SK-N-SH (cell line): ENCODE data around the gene WDR31. TPM values are rescaled to one million over a fixed set of nuclear protein-coding genes. Genes with fewer than 3 reads are reported as not detected.
"Not testable (repeated sequence)": the region's sequence is repeated elsewhere in the genome, so short reads cannot be mapped to it uniquely, and the experiment has no call there.

Source experiments
- CTCF ChIA-PET: fragments of 300-600, 350-600 bp; formaldehyde crosslinking; extraction: SDS; loops from one replicate; lab custom pipeline; 2021; lab: Yijun Ruan, JAX
- POLR2A ChIA-PET: fragments of 350-600 bp; sonication (Branson Sonifier 250); formaldehyde crosslinking; extraction: SDS; loops from one replicate; lab custom pipeline; 2020; ENCODE audit warnings: antibody characterized with exemption, inconsistent platforms; lab: Yijun Ruan, JAX
- DNase-seq: peaks from one replicate; pipeline ENCODE4 v3.0.0; 2012
- H2AFZ ChIP-seq: fragments of 200-600 bp; sonication (generic); 2 replicates; pipeline ENCODE4 v1.8.1; 2016; ENCODE audit warnings: antibody characterized with exemption, mild to moderate bottlenecking, low read depth
- H3F3A ChIP-seq: fragments of 200-600 bp; sonication (generic); replicated peaks from 2 replicates; pipeline ENCODE3; 2016; ENCODE audit warnings: antibody characterized with exemption, mild to moderate bottlenecking; ENCODE audit not compliant: insufficient read depth
- H3K27ac ChIP-seq, 2 experiments: fragments of 200-500 bp in 1 of 2; fragments of 200-600 bp in 1 of 2; sonication (Bioruptor generic) in 1 of 2; sonication (generic), shearing (Covaris generic) in 1 of 2; 2 replicates each; pipeline versions ENCODE4 v1.5.1 to v1.6.1; 2014 to 2016; ENCODE audit warnings: low read depth in 2 of 2, inconsistent platforms in 1 of 2, low read length in 1 of 2, mild to moderate bottlenecking in 1 of 2, mixed read lengths in 1 of 2
- H3K27me3 ChIP-seq: fragments of 200-600 bp; sonication (generic), shearing (Covaris generic); 2 replicates; pipeline ENCODE4 v1.6.1; 2016; ENCODE audit warnings: mixed run types; ENCODE audit not compliant: insufficient read depth
- H3K36me3 ChIP-seq, 2 experiments: fragments of 200-500 bp in 1 of 2; fragments of 200-600 bp in 1 of 2; sonication (Bioruptor generic) in 1 of 2; sonication (generic) in 1 of 2; replicated peaks in 1 of 2; 2 replicates each; pipeline versions ENCODE3 to v1.5.1; 2014 to 2016; ENCODE audit warnings: low read length in 1 of 2, mild to moderate bottlenecking in 1 of 2; ENCODE audit not compliant: insufficient read depth in 2 of 2, control insufficient read depth in 1 of 2
- H3K4me1 ChIP-seq, 2 experiments: fragments of 200-500 bp in 1 of 2; fragments of 200-600 bp in 1 of 2; sonication (Bioruptor generic) in 1 of 2; sonication (generic), shearing (Covaris generic) in 1 of 2; 2 replicates each; pipeline versions ENCODE4 v1.5.1 to v1.6.1; 2014 to 2016; ENCODE audit warnings: low read depth in 1 of 2, low read length in 1 of 2, mixed run types in 1 of 2; ENCODE audit not compliant: insufficient read depth in 2 of 2, control insufficient read depth in 1 of 2
- H3K4me2 ChIP-seq: fragments of 200-600 bp; sonication (generic), shearing (Covaris generic); 2 replicates; pipeline ENCODE4 v1.6.1; 2017; ENCODE audit warnings: mixed run types
- H3K4me3 ChIP-seq, 2 experiments: fragments of 200-500 bp in 1 of 2; fragments of 200-600 bp in 1 of 2; sonication (Bioruptor generic) in 1 of 2; sonication (generic), shearing (Covaris generic) in 1 of 2; 2 replicates each; pipeline versions ENCODE4 v1.5.1 to v1.8.1; 2014 to 2016; ENCODE audit warnings: low read depth in 2 of 2, inconsistent platforms in 1 of 2, low read length in 1 of 2, mild to moderate bottlenecking in 1 of 2, mixed read lengths in 1 of 2, moderate library complexity in 1 of 2
- H3K79me2 ChIP-seq: fragments of 200-600 bp; sonication (generic); 2 replicates; pipeline ENCODE4 v1.8.1; 2017; ENCODE audit warnings: mild to moderate bottlenecking; ENCODE audit not compliant: insufficient read depth
- H3K9ac ChIP-seq: fragments of 200-600 bp; sonication (generic); 2 replicates; pipeline ENCODE4 v1.6.1; 2017; ENCODE audit warnings: mixed run types
- H3K9me2 ChIP-seq: fragments of 200-600 bp; sonication (generic); 2 replicates; pipeline ENCODE4 v1.6.1; 2017; ENCODE audit warnings: mixed run types
- H3K9me3 ChIP-seq: fragments of 200-600 bp; sonication (generic); 2 replicates; pipeline ENCODE4 v1.6.1; 2017; ENCODE audit warnings: mixed run types, mild to moderate bottlenecking, moderate library complexity
- H4K20me1 ChIP-seq: fragments of 200-600 bp; sonication (generic); 2 replicates; pipeline ENCODE4 v1.6.1; 2017; ENCODE audit warnings: mild to moderate bottlenecking, mixed run types; ENCODE audit not compliant: insufficient read depth
- EP300 ChIP-seq, 2 experiments: IDR thresholded peaks; 2 replicates each; pipeline versions ENCODE4 v1.4.0 to v1.6.1; 2012; ENCODE audit warnings: borderline replicate concordance in 1 of 2, low read depth in 1 of 2, low read length in 1 of 2
- JUND ChIP-seq: IDR thresholded peaks from 2 replicates; pipeline ENCODE4 v1.4.0; 2012
- POLR2AphosphoS5 ChIP-seq: IDR thresholded peaks from 2 replicates; pipeline ENCODE4 v1.6.1; 2012; ENCODE audit warnings: low read depth, low read length
- RCOR1 ChIP-seq: fragments of 150-350 bp; IDR thresholded peaks from 2 replicates; pipeline ENCODE4 v1.6.1; 2017; ENCODE audit warnings: antibody characterized with exemption, low read length
- SIN3A ChIP-seq: IDR thresholded peaks from 2 replicates; pipeline ENCODE4 v1.6.1; 2012; ENCODE audit warnings: low read depth, mild to moderate bottlenecking, low read length, moderate library complexity, borderline replicate concordance
- WGBS: methylation state at CpG from one replicate; pipeline ENCODE4 v1.1.6; 2017; ENCODE audit warnings: low lambda C conversion rate; 5-methylcytosine and 5-hydroxymethylcytosine counted together
- polyA plus RNA-seq, 3 experiments: library from polyadenylated mRNA; depleted of rRNA; stranded (reverse); fragments of >200 nt; gene quantifications; 2 replicates each; pipeline ENCODE4 v1.2.3, GENCODE V29; 2012
- TF ChIP-seq, protein P1 (sequence below): IDR thresholded peaks from 2 replicates; pipeline ENCODE4 v1.6.1; 2012; ENCODE audit warnings: mild to moderate bottlenecking, low read depth, low read length, moderate library complexity

WDR31 gene
- polyA plus RNA-seq, 1 of the 3 experiments (the other 2 are of a cell fraction): 0.74 TPM

DNA sequence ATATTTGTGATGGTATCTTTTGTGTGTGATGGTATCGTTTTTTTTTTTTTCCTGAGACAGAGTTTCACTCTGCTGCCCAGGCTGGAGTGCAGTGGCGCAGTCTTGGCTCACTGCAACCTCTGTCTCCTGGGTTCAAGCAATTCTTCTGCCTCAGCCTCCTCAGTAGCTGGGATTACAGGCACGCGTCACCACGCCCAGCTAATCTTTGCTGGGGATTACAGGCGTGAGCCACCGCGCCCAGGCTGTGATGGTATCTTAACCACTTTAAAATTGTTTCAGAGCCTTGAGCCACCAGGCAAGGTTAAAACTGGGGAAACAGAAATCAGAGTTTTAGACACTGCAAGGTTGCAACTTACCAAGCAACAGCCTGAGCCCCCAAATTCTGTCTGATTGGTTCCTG lies 43.8 kb downstream of the WDR31 start:
- not testable (repeated sequence) for H4K20me1 ChIP-seq, H3K4me2 ChIP-seq, DNase-seq, H3K27ac ChIP-seq, H2AFZ ChIP-seq, H3K4me3 ChIP-seq, H3K9ac ChIP-seq, H3K27me3 ChIP-seq, H3K9me3 ChIP-seq, H3K4me1 ChIP-seq, H3K9me2 ChIP-seq, H3K79me2 ChIP-seq
- ChIA-PET POLR2A (interaction anchor here (0.6 to 1.2 kb wide), 2 partner anchors 21 to 1428 kb away, joined by 3 read pairs; partner anchors contain the start of genes CDC26 and PRPF4), CTCF (interaction anchor here (0.8 to 3.8 kb wide), 6 partner anchors 10 to 105 kb away, joined by 3 to 14 read pairs (median 3); partner anchors contain the start of genes ALAD and CDC26)
- Histone ChIP-seq H3K36me3 (peaks cover 16 to 20% of the 10 kb centered on the region in 2 experiments), H3F3A (peaks cover 15% of the 10 kb centered on the region)
- 92% methylated on average over 8 of the region's 8 CpGs for WGBS

DNA sequence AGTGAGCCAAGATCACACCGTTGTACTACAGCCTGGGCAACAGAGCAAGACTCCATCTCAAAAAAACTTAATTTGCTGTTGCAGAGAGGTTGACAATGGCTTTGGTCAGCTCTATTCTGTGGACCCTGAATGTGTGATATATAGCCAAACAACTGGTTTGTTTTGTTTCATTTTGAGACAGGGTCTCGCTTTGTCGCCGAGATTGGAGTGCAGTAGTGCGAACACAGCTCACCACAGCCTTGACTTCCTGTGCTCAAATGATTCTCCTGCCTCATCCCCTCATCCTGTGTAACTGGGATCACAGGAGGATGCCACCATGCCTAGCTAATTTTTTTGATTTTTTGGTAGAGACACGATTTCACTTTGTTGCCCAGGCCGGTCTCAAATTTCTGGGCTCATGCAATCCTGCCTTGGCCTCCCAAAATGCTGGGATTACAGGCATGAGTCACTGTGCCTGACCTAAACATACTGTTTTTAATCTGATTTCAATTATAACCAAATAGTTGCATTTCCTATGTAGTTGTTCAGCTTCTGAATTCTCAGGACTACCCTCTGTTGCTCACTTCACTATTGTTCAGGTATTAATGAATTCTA lies 46.7 kb downstream of the WDR31 start:
- Histone ChIP-seq H3K4me3 (no peak overlapping the region), H3K9ac (no peak overlapping the region), H3K27me3 (no peaks in the 10 kb centered on the region), H3K4me1 (no peaks in the 10 kb centered on the region)
- TF ChIP-seq EP300 (IDR thresholded peaks at IDR 0.05; ENCODE audit: borderline replicate concordance in 1 of 2, low read depth in 1 of 2, low read length in 1 of 2): no peak
- no peak for TF ChIP-seq RCOR1
- TF ChIP-seq, protein P1, sequence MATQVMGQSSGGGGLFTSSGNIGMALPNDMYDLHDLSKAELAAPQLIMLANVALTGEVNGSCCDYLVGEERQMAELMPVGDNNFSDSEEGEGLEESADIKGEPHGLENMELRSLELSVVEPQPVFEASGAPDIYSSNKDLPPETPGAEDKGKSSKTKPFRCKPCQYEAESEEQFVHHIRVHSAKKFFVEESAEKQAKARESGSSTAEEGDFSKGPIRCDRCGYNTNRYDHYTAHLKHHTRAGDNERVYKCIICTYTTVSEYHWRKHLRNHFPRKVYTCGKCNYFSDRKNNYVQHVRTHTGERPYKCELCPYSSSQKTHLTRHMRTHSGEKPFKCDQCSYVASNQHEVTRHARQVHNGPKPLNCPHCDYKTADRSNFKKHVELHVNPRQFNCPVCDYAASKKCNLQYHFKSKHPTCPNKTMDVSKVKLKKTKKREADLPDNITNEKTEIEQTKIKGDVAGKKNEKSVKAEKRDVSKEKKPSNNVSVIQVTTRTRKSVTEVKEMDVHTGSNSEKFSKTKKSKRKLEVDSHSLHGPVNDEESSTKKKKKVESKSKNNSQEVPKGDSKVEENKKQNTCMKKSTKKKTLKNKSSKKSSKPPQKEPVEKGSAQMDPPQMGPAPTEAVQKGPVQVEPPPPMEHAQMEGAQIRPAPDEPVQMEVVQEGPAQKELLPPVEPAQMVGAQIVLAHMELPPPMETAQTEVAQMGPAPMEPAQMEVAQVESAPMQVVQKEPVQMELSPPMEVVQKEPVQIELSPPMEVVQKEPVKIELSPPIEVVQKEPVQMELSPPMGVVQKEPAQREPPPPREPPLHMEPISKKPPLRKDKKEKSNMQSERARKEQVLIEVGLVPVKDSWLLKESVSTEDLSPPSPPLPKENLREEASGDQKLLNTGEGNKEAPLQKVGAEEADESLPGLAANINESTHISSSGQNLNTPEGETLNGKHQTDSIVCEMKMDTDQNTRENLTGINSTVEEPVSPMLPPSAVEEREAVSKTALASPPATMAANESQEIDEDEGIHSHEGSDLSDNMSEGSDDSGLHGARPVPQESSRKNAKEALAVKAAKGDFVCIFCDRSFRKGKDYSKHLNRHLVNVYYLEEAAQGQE: no peak
- TF ChIP-seq SIN3A: no peak
- no peak for TF ChIP-seq POLR2AphosphoS5
- no peak for TF ChIP-seq JUND
- TF ChIP-seq, all 33 proteins: peak for 0
- peaks cover 42 to 45% of the 10 kb centered on the region in 2 experiments for H3K36me3 ChIP-seq
- H3K27ac ChIP-seq: peak overlapping the region in 1 of 2 experiments; percentile 32; a peak in 1 of 4 replicates
- H3K4me2 ChIP-seq: no peak overlapping the region
- no peaks in the 10 kb centered on the region for H4K20me1 ChIP-seq
- H2AFZ ChIP-seq: no peak overlapping the region
- H3F3A ChIP-seq: peaks cover 15% of the 10 kb centered on the region
- H3K9me3 ChIP-seq: no peaks in the 10 kb centered on the region
- no peaks in the 10 kb centered on the region for H3K79me2 ChIP-seq
- CTCF ChIA-PET: interaction anchor here (0.8 to 0.9 kb wide), 2 partner anchors 9 to 108 kb away, joined by 3 to 4 read pairs; partner anchors contain the start of gene ALAD
- 91% methylated on average over 7 of the region's 7 CpGs for WGBS
- DNase-seq: no peak
- POLR2A ChIA-PET: no interaction called here
- H3K9me2 ChIP-seq: no peaks in the 10 kb centered on the region
